Measurements from ENCODE around the gene ING3.

The ING3 gene

DNA sequence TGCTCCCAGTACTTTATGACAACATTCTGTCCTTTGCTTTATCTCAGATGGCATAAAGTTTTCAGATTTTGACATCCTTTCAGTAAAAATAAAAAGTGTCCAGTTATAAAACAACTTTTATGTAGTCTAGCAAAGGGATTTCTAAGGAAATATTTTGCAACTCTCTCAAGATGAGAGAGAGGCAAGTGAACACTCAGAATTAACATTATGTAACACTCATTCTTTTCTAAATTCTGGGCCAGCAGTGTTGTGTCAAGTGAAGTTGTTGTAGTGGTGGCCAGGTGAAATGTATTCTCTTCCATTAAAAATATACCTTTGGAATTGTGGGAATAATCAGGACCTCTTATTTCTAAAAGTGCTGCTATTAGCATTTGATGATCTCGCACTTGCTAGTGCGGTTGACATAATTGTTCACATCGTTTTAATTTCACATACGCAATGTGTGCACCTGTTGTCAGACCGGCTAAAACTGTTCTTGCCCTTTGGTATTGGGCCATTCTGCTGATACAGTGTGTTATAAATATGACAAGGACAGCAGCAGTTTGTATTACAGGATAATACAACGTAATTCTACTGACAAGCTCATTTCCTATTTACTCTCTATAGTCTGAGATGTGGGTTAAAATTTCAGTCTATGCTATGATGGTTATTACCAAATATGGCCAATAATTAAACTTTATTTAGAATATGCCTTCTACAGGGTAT is 61.7 kb downstream of the ING3 start:
- no peak overlapping the region for H3K27ac Mint-ChIP-seq
- H3K27me3 Mint-ChIP-seq = peaks cover 4% of the 10 kb centered on the region
- CTCF ChIA-PET = no interaction called here

DNA sequence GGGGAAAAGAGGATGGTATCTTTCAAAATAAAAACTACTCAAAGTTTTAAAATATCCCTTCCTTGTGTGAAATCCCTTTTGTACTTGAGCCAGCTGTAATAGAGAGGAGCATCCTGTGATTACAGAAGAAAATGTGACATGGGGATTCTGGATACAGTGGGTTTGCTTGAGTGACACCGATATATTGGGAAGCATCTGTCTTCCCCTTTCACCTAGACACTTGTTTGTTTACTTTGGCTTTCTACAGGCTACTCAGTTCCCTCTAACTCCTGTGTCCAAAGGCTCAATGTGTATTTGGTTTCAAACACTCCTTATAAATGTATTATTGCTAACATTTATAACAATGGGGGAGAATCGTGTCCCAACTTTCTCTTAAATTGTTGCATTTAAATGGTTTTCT is 62.3 kb downstream of the ING3 start:
- CTCF ChIA-PET = no interaction called here
- no peaks in the 10 kb centered on the region for H3K4me1 Mint-ChIP-seq
- DNase-seq = no peak
- H3K36me3 Mint-ChIP-seq = no peaks in the 10 kb centered on the region
- no peaks in the 10 kb centered on the region for H3K27me3 Mint-ChIP-seq
- no peaks in the 10 kb centered on the region for H3K9me3 Mint-ChIP-seq
- no peak overlapping the region for H3K27ac Mint-ChIP-seq
- no peak overlapping the region for H3K4me3 Mint-ChIP-seq

More for the DNA sequence above, 61.7 kb downstream of the ING3 start:
- DNase-seq = no peak
- Mint-ChIP-seq H3K4me1 (no peaks in the 10 kb centered on the region), H3K36me3 (no peaks in the 10 kb centered on the region), H3K9me3 (no peaks in the 10 kb centered on the region), H3K4me3 (no peak overlapping the region)

DNA sequence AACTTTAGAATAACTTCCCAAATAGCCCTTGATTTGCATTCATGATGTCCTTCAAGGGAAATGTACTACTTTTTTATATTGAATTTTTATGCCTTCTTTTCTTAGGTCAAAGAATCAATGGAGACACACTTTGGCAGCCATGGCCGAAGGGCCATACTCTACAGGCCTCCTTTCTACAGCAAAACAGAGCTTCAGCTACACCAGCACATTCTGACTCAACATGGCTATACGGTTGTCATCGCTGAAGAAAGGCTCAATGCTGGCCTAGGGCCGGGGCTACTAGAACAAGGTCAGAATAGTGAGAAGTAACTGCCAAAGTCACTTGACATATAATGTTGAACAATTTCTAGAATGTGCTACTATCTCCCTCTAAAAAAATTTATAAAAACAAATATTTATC is 65.0 kb downstream of the ING3 start:
- CTCF ChIA-PET = no interaction called here
- no peaks in the 10 kb centered on the region for H3K27me3 Mint-ChIP-seq
- H3K27ac Mint-ChIP-seq = no peak overlapping the region
- H3K9me3 Mint-ChIP-seq = no peaks in the 10 kb centered on the region
- DNase-seq = no peak
- no peaks in the 10 kb centered on the region for H3K4me1 Mint-ChIP-seq
- H3K4me3 Mint-ChIP-seq = no peak overlapping the region
- no peaks in the 10 kb centered on the region for H3K36me3 Mint-ChIP-seq

DNA sequence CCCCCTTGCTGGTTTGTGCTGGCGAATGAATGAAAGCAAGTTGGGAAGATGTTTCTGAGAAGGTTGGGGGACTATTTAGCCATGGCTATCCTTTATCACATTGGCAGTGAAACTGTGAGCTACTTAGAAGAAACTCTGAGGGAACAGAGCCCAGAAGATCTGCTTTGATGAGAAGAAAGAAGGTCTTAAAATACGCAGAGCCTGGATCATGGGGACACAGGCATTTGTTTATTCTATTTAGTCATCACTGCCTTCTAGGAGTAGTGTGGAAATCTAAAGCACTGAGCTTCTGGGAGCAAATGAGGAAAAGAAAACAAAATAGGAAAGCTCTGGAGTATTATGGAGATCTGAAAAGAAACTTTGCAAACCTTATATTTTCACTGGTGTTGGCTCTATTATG is 66.4 kb downstream of the ING3 start:
- no peaks in the 10 kb centered on the region for H3K9me3 Mint-ChIP-seq
- H3K4me3 Mint-ChIP-seq = no peak overlapping the region
- CTCF ChIA-PET = interaction anchor here (0.8 kb wide), 1 partner anchor 30 kb away, joined by 3 read pairs; no protein-coding TSS in a partner anchor
- no peak overlapping the region for H3K27ac Mint-ChIP-seq
- no peaks in the 10 kb centered on the region for H3K36me3 Mint-ChIP-seq
- no peak for DNase-seq
- H3K27me3 Mint-ChIP-seq = no peaks in the 10 kb centered on the region
- no peaks in the 10 kb centered on the region for H3K4me1 Mint-ChIP-seq

DNA sequence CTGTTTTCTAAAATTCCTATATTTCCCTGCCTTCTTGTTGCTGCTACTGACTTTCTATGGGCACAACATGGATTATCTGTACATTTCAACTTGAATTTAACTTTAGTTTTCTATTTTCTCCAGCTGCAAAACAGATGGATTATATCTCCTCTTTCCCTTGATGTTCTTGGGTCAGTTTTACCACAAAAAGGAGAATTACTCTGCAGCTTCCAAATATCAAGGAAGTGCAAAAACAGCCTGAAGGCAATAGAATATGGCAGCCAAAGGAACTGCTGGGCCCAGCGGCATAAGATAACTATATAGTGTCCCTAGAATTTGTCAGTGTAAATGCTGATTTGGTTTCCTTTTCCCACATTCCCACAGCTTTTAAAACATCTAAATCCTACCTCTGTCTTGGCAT is 67.0 kb downstream of the ING3 start:
- Mint-ChIP-seq H3K27ac (no peak overlapping the region), H3K9me3 (no peaks in the 10 kb centered on the region), H3K36me3 (no peaks in the 10 kb centered on the region), H3K27me3 (no peaks in the 10 kb centered on the region), H3K4me3 (no peak overlapping the region), H3K4me1 (no peaks in the 10 kb centered on the region)
- DNase-seq = no peak
- CTCF ChIA-PET = interaction anchor here (0.8 kb wide), 1 partner anchor 30 kb away, joined by 3 read pairs; no protein-coding TSS in a partner anchor

GRCh38 chr7:121019018-121019417 is 68.4 kb downstream of the ING3 start:
- CTCF ChIA-PET = no interaction called here
- no peaks in the 10 kb centered on the region for H3K27me3 Mint-ChIP-seq
- no peaks in the 10 kb centered on the region for H3K9me3 Mint-ChIP-seq
- no peak overlapping the region for H3K4me3 Mint-ChIP-seq
- H3K27ac Mint-ChIP-seq = no peak overlapping the region
- DNase-seq = no peak
- H3K36me3 Mint-ChIP-seq = no peaks in the 10 kb centered on the region
- H3K4me1 Mint-ChIP-seq = no peaks in the 10 kb centered on the region

GRCh38 chr7:121020249-121020988 is 69.8 kb downstream of the ING3 start:
- no peaks in the 10 kb centered on the region for H3K36me3 Mint-ChIP-seq
- no peaks in the 10 kb centered on the region for H3K27me3 Mint-ChIP-seq
- no peak overlapping the region for H3K27ac Mint-ChIP-seq
- no peak for DNase-seq
- H3K9me3 Mint-ChIP-seq = no peaks in the 10 kb centered on the region
- H3K4me1 Mint-ChIP-seq = no peaks in the 10 kb centered on the region
- CTCF ChIA-PET = no interaction called here
- no peak overlapping the region for H3K4me3 Mint-ChIP-seq

DNA sequence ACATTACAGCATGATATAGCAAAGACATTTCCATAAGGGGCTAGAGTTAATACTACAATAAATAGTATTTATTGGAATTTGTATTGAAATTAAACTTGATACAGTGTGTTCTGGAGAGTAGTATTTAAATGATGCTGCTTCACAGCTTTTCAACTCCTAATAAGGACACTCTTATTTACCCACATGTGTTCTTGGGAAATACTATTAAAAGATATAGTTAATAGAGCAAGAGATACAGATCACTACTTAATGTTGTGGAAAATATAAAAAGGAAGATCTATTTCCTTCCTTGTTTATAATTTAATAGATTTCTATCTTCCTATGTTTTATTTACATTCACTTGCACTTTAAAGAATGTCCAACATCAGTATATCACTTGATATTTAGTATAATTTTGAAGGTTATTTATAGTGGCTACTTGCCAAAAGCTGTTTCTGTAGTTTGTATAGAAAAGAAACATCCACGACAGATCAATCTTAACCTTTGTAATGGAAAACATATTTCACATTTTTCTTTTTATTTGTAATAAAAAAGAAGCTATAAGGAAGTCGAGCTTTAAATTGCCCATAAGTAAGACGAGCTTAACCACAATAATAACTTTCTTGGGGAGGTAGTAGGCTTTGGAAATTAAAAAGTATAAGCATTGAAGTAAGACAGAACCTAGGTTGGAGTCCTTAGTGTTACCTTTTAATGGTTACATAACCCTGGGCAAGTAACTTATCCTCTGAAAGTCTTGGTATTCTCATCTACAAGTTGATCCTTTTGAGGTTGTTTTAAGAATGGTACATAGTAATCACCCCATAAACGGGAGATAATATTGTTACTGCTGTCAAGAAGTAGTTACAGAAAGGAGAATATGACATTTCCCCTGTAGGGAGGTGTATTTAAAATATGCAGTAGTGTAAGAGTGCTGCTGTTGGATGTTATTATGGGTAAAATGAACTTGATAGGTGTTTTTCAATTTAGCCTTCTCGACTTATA is 70.7 kb downstream of the ING3 start:
- no peak for DNase-seq
- CTCF ChIA-PET = no interaction called here
- Mint-ChIP-seq H3K9me3 (no peaks in the 10 kb centered on the region), H3K27ac (no peak overlapping the region), H3K4me3 (no peak overlapping the region), H3K4me1 (no peaks in the 10 kb centered on the region), H3K27me3 (no peaks in the 10 kb centered on the region), H3K36me3 (no peaks in the 10 kb centered on the region)

GRCh38 chr7:121023194-121023593 is 72.6 kb downstream of the ING3 start:
- Mint-ChIP-seq H3K4me1 (no peaks in the 10 kb centered on the region), H3K27ac (no peak overlapping the region), H3K4me3 (no peak overlapping the region), H3K9me3 (no peaks in the 10 kb centered on the region), H3K36me3 (no peaks in the 10 kb centered on the region), H3K27me3 (no peaks in the 10 kb centered on the region)
- CTCF ChIA-PET = no interaction called here
- DNase-seq = no peak

DNA sequence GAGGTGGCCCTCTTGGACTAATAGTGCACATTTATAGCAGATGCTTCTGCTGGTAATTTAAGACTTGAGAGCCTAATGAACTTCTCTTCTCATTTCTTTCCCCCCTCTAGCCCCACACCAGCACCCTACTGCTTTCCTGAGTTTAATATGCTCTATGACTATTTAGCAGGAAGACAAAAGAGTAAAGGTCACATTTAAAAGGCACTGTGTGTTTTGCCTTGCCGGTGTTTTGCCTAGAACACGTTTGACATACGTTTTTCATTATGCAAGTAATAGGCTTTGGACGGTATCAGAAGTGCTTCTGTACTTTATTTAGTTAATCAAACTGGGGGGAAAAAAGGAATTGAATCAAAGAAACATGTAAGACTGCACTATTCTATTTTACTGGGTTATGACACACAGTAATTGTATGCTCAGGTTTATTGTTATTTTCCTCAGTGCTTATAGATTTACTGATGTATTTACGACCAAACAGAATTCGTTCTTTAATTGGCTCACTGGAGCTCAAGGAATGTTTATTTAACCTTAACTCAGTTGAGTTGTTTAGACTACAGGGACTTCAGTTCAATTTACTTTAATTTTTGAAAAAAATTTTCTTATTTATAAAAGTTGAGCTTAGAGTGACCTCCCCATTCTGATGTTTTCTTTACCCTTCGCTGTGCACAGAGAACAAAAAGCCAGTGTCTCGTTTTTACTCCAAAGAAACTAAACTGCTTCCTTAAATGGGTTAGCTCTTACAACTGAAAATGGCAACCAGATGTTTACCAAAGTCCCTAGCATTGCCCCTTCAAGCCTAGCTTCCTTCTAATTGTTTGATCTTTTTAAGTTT is 73.3 kb downstream of the ING3 start:
- no peaks in the 10 kb centered on the region for H3K9me3 Mint-ChIP-seq
- H3K4me3 Mint-ChIP-seq = no peak overlapping the region
- H3K27me3 Mint-ChIP-seq = no peaks in the 10 kb centered on the region
- DNase-seq = no peak
- H3K4me1 Mint-ChIP-seq = no peaks in the 10 kb centered on the region
- CTCF ChIA-PET = no interaction called here
- H3K27ac Mint-ChIP-seq = no peak overlapping the region
- H3K36me3 Mint-ChIP-seq = no peaks in the 10 kb centered on the region

DNA sequence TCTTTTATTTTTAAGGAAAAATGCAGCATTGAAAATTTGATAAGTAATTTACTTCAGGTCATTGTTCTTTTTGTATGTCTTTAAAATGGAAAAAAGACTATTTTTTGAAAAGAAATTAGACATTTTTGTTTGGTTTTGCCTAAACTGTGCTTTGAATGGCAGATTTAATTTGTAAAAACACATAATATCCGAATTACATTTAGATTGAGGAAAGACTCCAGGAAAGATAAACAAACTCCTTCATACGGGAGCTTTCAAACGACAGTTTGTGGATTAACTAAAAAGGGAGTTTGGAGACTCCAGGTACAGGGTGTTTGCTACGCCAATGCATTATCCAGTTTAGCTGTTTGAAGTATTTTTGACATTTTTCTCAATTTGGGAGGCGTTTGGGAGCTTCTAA is 74.0 kb downstream of the ING3 start:
- H3K4me1 Mint-ChIP-seq = no peaks in the 10 kb centered on the region
- no peaks in the 10 kb centered on the region for H3K36me3 Mint-ChIP-seq
- H3K9me3 Mint-ChIP-seq = no peaks in the 10 kb centered on the region
- H3K27ac Mint-ChIP-seq = no peak overlapping the region
- CTCF ChIA-PET = no interaction called here
- no peaks in the 10 kb centered on the region for H3K27me3 Mint-ChIP-seq
- no peak overlapping the region for H3K4me3 Mint-ChIP-seq
- DNase-seq = no peak

GRCh38 chr7:121026159-121026558 is 75.6 kb downstream of the ING3 start:
- DNase-seq = no peak
- no peaks in the 10 kb centered on the region for H3K9me3 Mint-ChIP-seq
- no peaks in the 10 kb centered on the region for H3K4me1 Mint-ChIP-seq
- no peaks in the 10 kb centered on the region for H3K36me3 Mint-ChIP-seq
- no peak overlapping the region for H3K27ac Mint-ChIP-seq
- CTCF ChIA-PET = interaction anchor here (0.6 kb wide), 1 partner anchor 106 kb away, joined by 3 read pairs; no protein-coding TSS in a partner anchor
- H3K27me3 Mint-ChIP-seq = no peaks in the 10 kb centered on the region
- H3K4me3 Mint-ChIP-seq = no peak overlapping the region

GRCh38 chr7:121026577-121027111 is 76.1 kb downstream of the ING3 start:
- Mint-ChIP-seq H3K4me3 (no peak overlapping the region), H3K27me3 (no peaks in the 10 kb centered on the region), H3K36me3 (no peaks in the 10 kb centered on the region), H3K4me1 (no peaks in the 10 kb centered on the region), H3K27ac (no peak overlapping the region), H3K9me3 (no peaks in the 10 kb centered on the region)
- DNase-seq = no peak
- CTCF ChIA-PET = interaction anchor here (0.6 kb wide), 1 partner anchor 105 kb away, joined by 3 read pairs; no protein-coding TSS in a partner anchor

Data from activated naive CD4-positive, alpha-beta T cell treated with anti-CD3 and anti-CD28 coated beads, Interleukin-2, amount 10 ng/mL, durations not matched to agents 7 days and 5 days (primary cell).